HG03280 (cell line): ENCODE results near the gene MAPKAPK2.

Source experiments
- ATAC-seq: cut with Tn5 transposase; IDR thresholded peaks from one replicate; pipeline ENCODE4 v1.9.1; 2021; ENCODE audit warnings: mild to moderate bottlenecking, moderate library complexity; ENCODE audit not compliant: unreplicated experiment

Gene MAPKAPK2

GRCh38 chr1:206702260-206702659 is 17.6 kb downstream of the MAPKAPK2 start:
- no peak for ATAC-seq

GRCh38 chr1:206702803-206703202 is 18.1 kb downstream of the MAPKAPK2 start:
- no peak for ATAC-seq

- ATAC-seq, result no peak
These were observed 19.0 kb downstream of the MAPKAPK2 start for GRCh38 chr1:206703661-206704060.

DNA sequence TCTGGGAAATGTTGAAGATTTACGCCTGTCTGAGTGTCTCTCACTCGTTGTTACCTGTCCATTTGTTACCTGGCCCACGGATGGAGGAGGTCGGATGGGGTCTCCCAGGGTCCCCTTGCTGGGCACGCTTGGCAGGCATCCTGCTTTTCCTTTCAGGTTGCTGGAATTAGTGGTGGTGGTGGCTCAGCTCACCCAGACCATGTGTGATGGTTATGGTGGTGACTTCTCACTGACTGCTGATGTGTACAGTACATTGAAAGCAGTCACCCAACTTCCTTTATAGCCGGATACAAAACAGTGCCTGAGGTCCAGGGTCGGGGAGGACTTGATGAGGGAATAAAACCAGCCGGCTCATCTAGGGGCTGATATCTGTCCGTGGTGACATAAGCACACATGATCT is 19.5 kb downstream of the MAPKAPK2 start:
- no peak for ATAC-seq

- ATAC-seq, result no peak
These were observed 20.5 kb downstream of the MAPKAPK2 start for GRCh38 chr1:206705191-206705590.

DNA sequence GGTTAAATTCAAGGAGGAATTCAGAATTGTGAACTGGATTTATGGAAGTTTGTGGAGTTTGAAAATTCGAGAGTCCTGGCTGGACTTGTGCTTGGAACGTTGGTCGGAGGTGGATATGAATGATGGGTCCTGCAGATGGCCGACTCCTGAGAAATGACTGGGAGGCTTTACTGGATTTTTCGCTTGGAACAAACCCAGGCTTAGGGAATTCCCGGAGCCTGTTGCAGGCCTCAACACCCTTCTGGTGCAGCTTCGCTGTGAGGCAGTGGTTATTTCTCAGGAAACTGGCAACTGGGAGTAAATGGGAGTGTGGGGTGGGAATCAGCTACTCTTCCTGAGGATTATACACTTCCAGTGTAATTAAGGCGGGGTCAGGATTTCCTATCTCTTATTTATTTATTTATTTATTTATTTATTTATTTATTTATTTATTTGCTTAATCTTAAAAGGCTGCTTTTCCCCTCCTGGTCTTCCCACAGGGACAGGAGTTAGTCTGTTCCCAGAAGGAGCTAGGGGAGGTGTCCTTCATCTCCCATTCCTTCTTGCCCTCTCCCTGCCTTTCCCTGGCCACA is 21.1 kb downstream of the MAPKAPK2 start:
- no peak for ATAC-seq

- no peak for ATAC-seq
These were observed 21.6 kb downstream of the MAPKAPK2 start for GRCh38 chr1:206706298-206706791.

DNA sequence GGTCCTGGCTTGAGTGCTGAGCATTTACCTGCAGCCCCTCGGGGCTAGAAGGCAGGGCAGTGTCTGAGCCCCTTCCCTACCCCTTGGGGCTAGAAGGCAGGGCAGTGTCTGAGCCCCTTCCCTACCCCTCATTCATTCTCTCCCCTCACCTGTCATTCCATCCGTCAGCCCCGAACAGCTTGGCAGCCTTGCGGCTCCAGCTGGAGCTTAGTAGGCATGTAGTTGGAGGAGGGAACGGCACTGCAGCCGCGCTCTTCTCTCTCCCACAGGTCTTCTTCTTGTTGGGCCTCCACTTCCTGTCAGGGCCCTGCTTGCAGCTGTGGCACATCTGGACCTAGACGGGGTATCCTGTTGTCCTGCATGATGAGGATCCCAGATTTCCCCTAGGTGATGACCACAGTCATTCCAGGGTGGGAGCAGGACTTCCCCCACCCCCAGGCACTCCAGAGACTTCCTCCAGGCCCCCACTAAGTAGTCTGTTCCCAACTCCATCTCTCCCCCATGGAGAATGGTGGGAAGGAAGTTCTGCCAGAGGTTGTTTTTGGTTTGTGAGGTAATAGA is 22.2 kb downstream of the MAPKAPK2 start:
- ATAC-seq, result no peak

GRCh38 chr1:206708058-206708457 is 23.4 kb downstream of the MAPKAPK2 start:
- peak; percentile 45 for ATAC-seq

DNA sequence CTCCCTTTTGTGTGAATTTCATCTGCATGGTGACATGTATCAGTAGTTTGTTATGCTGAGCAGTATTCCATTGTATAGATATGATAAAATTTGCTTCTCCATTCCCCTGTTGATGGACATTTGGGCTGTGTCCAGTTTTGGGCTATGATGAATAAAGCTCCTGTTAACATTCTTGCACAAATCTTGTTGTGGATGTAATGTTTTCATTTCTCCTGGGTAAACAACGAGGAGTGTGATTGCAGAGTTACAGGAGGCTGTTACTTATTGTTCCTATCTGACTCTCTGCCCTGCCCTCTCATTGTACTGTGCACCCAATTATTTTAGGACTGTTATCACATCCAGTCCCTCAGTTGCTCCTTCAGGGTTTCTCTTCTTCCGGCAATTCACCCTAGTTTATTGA is 24.2 kb downstream of the MAPKAPK2 start:
- ATAC-seq, result no peak

- ATAC-seq, result no peak
These were observed 24.6 kb downstream of the MAPKAPK2 start for GRCh38 chr1:206709322-206709721.

DNA sequence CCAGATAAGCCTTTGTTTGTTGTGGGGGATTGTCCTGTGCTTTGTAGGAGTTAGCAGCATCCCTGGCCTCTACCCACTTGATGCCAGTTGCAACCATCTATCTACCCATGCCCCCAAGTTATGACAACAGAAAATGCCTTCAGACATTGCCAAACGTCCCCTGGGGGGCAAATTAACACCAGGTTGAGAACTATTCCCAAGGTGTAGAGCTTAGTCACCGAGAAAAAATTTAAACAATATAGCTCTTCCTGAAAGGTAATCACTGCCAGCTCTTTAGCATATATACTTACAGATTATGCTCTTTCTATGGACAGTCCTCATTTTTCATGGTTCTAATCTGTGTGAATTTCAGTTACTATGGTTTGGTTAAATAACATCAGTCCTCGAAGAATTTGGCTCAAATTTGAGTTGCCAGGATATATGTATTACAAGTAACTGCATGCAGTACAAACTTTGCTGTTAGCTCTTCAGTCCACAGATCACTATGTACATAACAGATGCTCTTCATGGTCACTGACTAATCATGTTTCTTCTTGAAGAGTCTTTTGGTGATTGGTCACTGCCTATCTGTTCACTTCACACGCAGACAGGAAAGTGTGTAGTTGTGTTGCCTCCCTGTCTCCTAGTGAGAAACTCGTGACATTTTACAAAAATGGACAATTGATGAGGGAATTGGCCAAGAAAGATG is 25.2 kb downstream of the MAPKAPK2 start:
- ATAC-seq, result no peak

DNA sequence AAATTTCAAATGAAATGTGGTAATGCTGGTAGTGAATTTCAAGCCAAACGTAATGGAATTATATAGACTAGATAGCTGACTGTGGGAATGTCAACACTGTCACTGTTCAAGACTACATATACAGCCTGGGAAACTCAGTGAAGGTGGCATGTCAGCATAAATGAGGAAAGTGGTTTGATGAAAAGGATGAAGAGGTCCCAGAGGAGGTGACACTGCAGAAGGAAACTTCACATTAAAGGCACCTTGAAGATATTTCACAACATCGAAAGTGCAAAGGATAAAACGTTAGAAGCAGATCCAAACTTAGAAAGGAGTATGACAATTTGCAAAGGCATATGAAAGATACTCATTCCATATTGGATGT is 25.7 kb downstream of the MAPKAPK2 start:
- no peak for ATAC-seq

DNA sequence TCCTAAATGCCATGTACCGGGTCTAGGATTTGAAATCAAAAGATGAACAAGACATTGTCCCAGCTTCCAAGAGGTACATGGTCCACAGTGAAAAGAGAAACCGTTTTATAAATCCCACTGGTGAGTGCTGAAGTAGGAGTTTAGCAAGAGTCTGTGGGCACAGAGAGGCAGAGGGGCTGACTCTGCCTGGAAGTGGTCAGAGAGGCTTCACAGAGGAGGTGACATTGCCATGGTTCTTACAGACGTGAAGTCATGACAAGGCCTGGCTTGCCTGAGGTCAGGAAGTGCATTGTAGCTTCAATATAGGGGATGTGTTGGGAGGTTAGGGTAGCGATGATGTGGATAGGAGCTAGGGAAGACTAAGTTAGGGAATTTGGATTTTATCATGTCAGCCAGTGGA is 28.4 kb downstream of the MAPKAPK2 start:
- ATAC-seq, result no peak

DNA sequence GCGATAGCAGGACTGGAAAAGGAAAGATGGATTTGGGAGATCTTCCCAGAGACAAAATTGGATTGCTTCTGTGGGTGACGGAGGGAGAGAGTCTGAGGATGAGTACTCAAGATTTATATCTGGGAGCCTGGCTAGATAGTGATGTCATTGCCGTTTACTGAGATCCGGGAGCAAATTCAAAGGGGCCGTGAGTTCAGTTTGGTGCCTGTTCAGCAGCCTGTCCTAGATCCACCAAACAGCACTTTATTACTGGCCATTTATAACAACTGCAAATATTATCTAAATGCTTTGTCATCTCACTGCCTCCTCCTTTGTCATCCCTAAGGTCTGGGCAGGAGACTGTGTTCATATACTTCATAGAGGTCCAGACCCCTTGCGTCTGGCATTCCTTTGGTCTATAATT is 29.2 kb downstream of the MAPKAPK2 start:
- ATAC-seq, result no peak

GRCh38 chr1:206714331-206715058 is 29.8 kb downstream of the MAPKAPK2 start:
- ATAC-seq, result no peak

DNA sequence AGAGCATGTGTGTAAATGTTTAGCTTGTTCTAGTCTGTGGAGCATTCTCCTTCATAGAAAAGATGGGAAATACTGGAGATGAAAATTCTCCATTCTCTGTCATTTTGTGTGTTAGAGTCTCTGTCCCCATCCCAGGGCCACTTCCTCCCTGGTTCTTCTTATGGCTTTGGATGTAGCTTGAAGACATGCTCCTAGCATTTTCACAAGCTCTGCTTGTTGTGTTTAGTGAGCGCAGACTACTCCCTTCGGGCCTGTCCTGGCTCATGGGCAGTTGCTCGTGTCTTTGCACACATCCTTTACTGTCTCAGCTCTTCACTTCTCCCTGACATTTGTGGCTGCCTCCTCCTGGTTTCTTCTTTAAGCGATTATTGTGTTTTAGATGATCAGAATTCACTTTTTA is 30.4 kb downstream of the MAPKAPK2 start:
- ATAC-seq, result no peak

DNA sequence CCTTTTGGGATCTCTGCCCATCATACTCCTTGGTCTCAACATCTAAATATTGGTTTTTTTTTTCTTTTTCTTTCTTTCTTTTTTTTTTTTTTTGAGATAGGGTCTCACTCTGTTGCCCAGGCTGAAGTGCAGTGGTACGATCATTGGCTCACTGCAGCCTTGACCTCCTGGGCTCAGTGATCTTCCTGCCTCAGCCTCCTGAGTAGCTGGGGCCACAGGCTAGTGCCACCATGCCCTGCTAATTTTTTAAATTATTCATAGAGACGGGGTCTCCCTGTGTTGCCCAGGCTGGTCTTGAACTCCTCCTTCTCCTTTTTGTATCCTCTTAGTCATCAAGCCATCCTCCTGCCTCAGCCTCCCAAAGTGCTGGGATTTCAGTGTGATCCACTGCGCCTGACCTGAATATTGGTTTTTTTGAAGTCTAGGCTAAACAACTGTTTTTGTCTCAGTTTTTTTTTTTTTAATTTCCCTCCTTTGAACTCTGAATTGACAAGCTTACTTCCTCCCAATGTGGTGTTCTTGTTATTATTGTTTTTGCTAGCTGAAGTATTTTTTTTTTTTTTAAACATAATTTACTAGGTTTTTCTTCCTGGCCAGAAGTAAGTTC is 30.9 kb downstream of the MAPKAPK2 start:
- no peak for ATAC-seq

GRCh38 chr1:206716159-206716869 is 31.6 kb downstream of the MAPKAPK2 start:
- no peak for ATAC-seq

DNA sequence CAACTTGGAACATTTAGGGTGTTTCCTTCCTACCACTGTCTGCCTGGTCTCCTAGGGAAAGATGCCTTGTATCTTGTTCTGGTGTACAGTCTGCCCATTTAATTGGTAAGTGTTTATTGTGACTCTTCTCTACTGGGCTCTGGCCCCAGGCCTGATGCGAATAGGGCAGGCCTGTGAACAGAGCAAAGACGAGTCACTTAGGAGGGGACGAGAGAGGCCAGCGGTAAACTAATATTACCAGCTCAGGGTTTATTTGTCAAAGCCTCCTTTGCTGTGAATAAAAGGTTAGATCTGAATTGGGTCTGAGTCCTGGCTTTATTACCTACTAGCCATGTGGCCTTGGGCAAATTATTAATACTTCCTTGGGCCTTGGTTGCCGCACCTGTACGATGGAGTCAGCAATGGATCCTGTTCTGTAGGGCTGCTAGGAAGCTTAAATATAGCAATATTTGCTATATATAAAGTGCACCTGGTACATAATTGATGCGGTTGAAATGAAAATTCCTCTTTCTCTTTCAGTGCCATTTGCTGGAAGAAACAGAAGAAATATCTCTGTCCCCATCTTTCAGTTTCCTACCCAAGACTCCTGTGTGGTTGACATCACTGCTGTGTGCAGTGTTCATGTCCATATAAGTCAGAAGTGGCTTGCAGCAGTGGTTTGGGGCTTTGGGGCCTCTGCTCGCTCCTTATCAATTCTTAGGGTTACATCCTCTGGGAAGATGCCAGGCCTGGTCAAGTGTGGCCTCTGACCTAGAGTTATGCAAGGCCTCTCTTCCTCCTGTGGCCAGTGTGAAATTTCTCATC is 32.4 kb downstream of the MAPKAPK2 start:
- ATAC-seq, result peak; percentile 68
